K562 treated with DMSO at 1 percent for 4 hours (cell line): ENCODE results near the gene GABRG3. TPM values are rescaled to one million over a fixed set of nuclear protein-coding genes. Genes with fewer than 3 reads are reported as not detected.

Source experiments
- total RNA-seq: library from RNA; unstranded; fragments of 300-600 nt; gene quantifications from 2 replicates; pipeline ENCODE4 v1.2.3, GENCODE V29; 2022; ENCODE audit not compliant: insufficient read depth

The GABRG3 gene
- 5.2 and 8.3 TPM in 2 replicates for total RNA-seq

DNA sequence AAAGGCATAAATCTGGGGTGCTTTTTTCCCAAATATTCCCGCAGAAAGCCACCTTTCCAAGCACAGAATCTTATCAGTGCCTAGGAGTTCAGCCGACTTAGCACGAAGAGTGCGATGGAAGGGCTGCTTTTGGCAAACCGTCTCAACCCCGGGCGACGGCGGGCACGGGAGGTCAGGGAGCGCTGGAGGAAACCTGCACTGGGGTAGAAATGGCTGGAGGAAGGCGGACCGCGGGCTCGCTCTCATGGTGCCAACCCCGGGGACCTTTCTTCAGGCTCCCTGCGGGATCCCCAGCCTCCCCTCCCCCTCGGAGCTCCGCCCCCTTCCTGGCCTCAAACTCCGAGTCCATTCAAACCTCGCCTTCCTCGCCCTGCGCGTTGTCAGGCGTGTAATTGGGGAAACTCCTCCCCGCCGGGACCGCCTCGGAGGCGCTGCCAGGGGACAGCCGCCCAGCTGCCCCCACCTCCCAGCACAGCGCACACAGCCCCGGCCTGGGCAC, at the start of gene GABRG3:
Gene GABRG3 (plus strand): TSS at position 470 of the 499 bp plus-strand sequence.

Other genes starting within 250 kb of the GABRG3 start
- gene GABRB3, start 198.1 kb upstream of the GABRG3 start, total RNA-seq = 0.53 and 0.54 TPM in 2 replicates
- gene GABRA5, start 104.1 kb upstream of the GABRG3 start, total RNA-seq = not detected in 2 replicates